H9 (cell line): ENCODE data around the gene SH3BP5. TPM values are rescaled to one million over a fixed set of nuclear protein-coding genes. Genes with fewer than 3 reads are reported as not detected.

Experiments used
- DNase-seq: peaks from one replicate; pipeline ENCODE4 v3.0.0-alpha.2; 2017
- H2AFZ ChIP-seq: one replicate; pipeline ENCODE4 v1.6.1; 2013; ENCODE audit warnings: mild to moderate bottlenecking, low read length, control low read depth, moderate library complexity
- H2AK5ac ChIP-seq: 2 replicates; pipeline ENCODE4 v1.6.1; 2013; ENCODE audit warnings: low read length, control low read depth, mixed read lengths; ENCODE audit not compliant: insufficient read length
- H2BK120ac ChIP-seq: one replicate; pipeline ENCODE4 v1.6.1; 2013; ENCODE audit warnings: low read depth, mild to moderate bottlenecking, low read length, control low read depth, inconsistent platforms; ENCODE audit not compliant: poor library complexity, severe bottlenecking
- H2BK12ac ChIP-seq: 2 replicates; pipeline ENCODE4 v1.6.1; 2013; ENCODE audit warnings: low read length, control low read depth, mixed read lengths, low read depth; ENCODE audit not compliant: insufficient read length
- H2BK15ac ChIP-seq: 2 replicates; pipeline ENCODE4 v1.6.1; 2013; ENCODE audit warnings: low read depth, low read length, control low read depth
- H2BK20ac ChIP-seq: one replicate; pipeline ENCODE4 v1.6.1; 2013; ENCODE audit warnings: low read depth, mild to moderate bottlenecking, low read length, control low read depth, inconsistent platforms; ENCODE audit not compliant: poor library complexity, severe bottlenecking
- H2BK5ac ChIP-seq: 2 replicates; pipeline ENCODE4 v1.6.1; 2013; ENCODE audit warnings: low read length, control low read depth, mixed read lengths; ENCODE audit not compliant: insufficient read length
- H3K14ac ChIP-seq: 2 replicates; pipeline ENCODE4 v1.6.1; 2013; ENCODE audit warnings: low read length, control low read depth; ENCODE audit not compliant: insufficient read depth
- H3K18ac ChIP-seq: 2 replicates; pipeline ENCODE4 v1.6.1; 2013; ENCODE audit warnings: low read depth, mild to moderate bottlenecking, mixed read lengths, low read length, control low read depth; ENCODE audit not compliant: insufficient read length
- H3K23ac ChIP-seq: 2 replicates; pipeline ENCODE4 v1.6.1; 2013; ENCODE audit warnings: low read length, control low read depth, mixed read lengths, low read depth; ENCODE audit not compliant: insufficient read length
- H3K23me2 ChIP-seq: 2 replicates; pipeline ENCODE4 v1.6.1; 2013; ENCODE audit warnings: low read depth, mild to moderate bottlenecking, mixed read lengths, low read length, control low read depth; ENCODE audit not compliant: insufficient read length, poor library complexity, severe bottlenecking
- H3K27ac ChIP-seq: 2 replicates; pipeline ENCODE4 v1.5.1; 2013; ENCODE audit warnings: low read length, control low read depth, mixed read lengths, low read depth; ENCODE audit not compliant: insufficient read length
- H3K27me3 ChIP-seq: 2 replicates; pipeline ENCODE4 v1.6.1; 2013; ENCODE audit warnings: low read length, control low read depth, inconsistent platforms; ENCODE audit not compliant: insufficient read depth
- H3K4ac ChIP-seq: 2 replicates; pipeline ENCODE4 v1.6.1; 2013; ENCODE audit warnings: low read depth, mild to moderate bottlenecking, control low read depth, inconsistent platforms, low read length, moderate library complexity
- H3K4me1 ChIP-seq: 2 replicates; pipeline ENCODE4 v1.6.1; 2013; ENCODE audit warnings: low read length, control low read depth, inconsistent platforms; ENCODE audit not compliant: insufficient read depth
- H3K4me2 ChIP-seq: 2 replicates; pipeline ENCODE4 v1.6.1; 2013; ENCODE audit warnings: low read length, control low read depth, mixed read lengths; ENCODE audit not compliant: insufficient read length, insufficient read depth
- H3K56ac ChIP-seq: 2 replicates; pipeline ENCODE4 v1.6.1; 2013; ENCODE audit warnings: low read depth, mild to moderate bottlenecking, mixed read lengths, low read length, control low read depth; ENCODE audit not compliant: insufficient read length
- H3K79me1 ChIP-seq: 2 replicates; pipeline ENCODE4 v1.6.1; 2013; ENCODE audit warnings: low read depth, mild to moderate bottlenecking, moderate library complexity, low read length, control low read depth, inconsistent platforms; ENCODE audit not compliant: insufficient read depth, poor library complexity, severe bottlenecking
- H3K79me2 ChIP-seq: 2 replicates; pipeline ENCODE4 v1.6.1; 2013; ENCODE audit warnings: low read length, control low read depth, inconsistent platforms; ENCODE audit not compliant: insufficient read depth
- H3K9ac ChIP-seq: 2 replicates; pipeline ENCODE4 v1.6.1; 2013; ENCODE audit warnings: low read length, control low read depth, mixed read lengths; ENCODE audit not compliant: insufficient read length; ENCODE audit errors: extremely low read depth
- H3K9me3 ChIP-seq: one replicate; pipeline ENCODE4 v1.6.1; 2013; ENCODE audit warnings: low read depth, low read length, inconsistent platforms; ENCODE audit not compliant: control insufficient read depth
- H3T11ph ChIP-seq: one replicate; pipeline ENCODE4 v1.6.1; 2013; ENCODE audit warnings: mild to moderate bottlenecking, low read length, control low read depth, inconsistent platforms
- H4K20me1 ChIP-seq: one replicate; pipeline ENCODE4 v1.6.1; 2013; ENCODE audit not compliant: control insufficient read depth, insufficient read length, insufficient read depth
- H4K5ac ChIP-seq: 2 replicates; pipeline ENCODE4 v1.6.1; 2013; ENCODE audit warnings: low read depth, mild to moderate bottlenecking, mixed read lengths, low read length, control low read depth; ENCODE audit not compliant: insufficient read length
- H4K8ac ChIP-seq: replicated peaks from 2 replicates; pipeline ENCODE4 v1.6.1; 2013; ENCODE audit warnings: low read length, control low read depth, mixed read lengths, low read depth; ENCODE audit not compliant: insufficient read length
- H4K91ac ChIP-seq: 2 replicates; pipeline ENCODE4 v1.6.1; 2013; ENCODE audit warnings: low read depth, mild to moderate bottlenecking, moderate library complexity, mixed read lengths, low read length, control low read depth; ENCODE audit not compliant: insufficient read length
- H3K27ac Mint-ChIP-seq, 3 experiments: 2 replicates in 2 of 3; 3 replicates in 1 of 3; pipeline ENCODE4 v1.8.0; 2020 to 2021; ENCODE audit warnings: mixed read lengths in 3 of 3, mild to moderate bottlenecking in 1 of 3, moderate library complexity in 1 of 3
- H3K27me3 Mint-ChIP-seq: 2 replicates; pipeline ENCODE4 v1.8.0; 2021; ENCODE audit warnings: low read depth, mild to moderate bottlenecking, moderate library complexity, mixed read lengths
- H3K36me3 Mint-ChIP-seq, 3 experiments: 2 replicates in 2 of 3; 3 replicates in 1 of 3; pipeline ENCODE4 v1.8.0; 2020 to 2021; ENCODE audit warnings: low read depth in 3 of 3, mixed read lengths in 3 of 3; ENCODE audit not compliant: insufficient read depth in 1 of 3
- H3K4me1 Mint-ChIP-seq, 2 experiments: 2 replicates each; pipeline ENCODE4 v1.8.0; 2020; ENCODE audit warnings: mixed read lengths in 2 of 2
- H3K4me3 Mint-ChIP-seq, 2 experiments: 2 replicates in 1 of 2; 3 replicates in 1 of 2; pipeline ENCODE4 v1.8.0; 2020 to 2021; ENCODE audit warnings: mild to moderate bottlenecking in 2 of 2, mixed read lengths in 2 of 2, moderate library complexity in 1 of 2
- H3K9me3 Mint-ChIP-seq, 2 experiments: 2 replicates in 1 of 2; 3 replicates in 1 of 2; pipeline ENCODE4 v1.8.0; 2020; ENCODE audit warnings: mild to moderate bottlenecking in 2 of 2, mixed read lengths in 2 of 2, moderate library complexity in 1 of 2
- WGBS: extraction: QIAGEN DNeasy Blood & Tissue Kit; methylation state at CpG from one replicate; pipeline ENCODE4 v1.1.7; 2013; ENCODE audit warnings: missing lambda C conversion rate, low lambda C conversion rate, mixed read lengths; ENCODE audit not compliant: insufficient read length; ENCODE audit errors: extremely low coverage; 5-methylcytosine and 5-hydroxymethylcytosine counted together
- total RNA-seq: library from RNA; stranded (reverse); gene quantifications from 2 replicates; pipeline ENCODE4 v1.2.1, GENCODE V29; 2021
- TF ChIP-seq, protein P1 (sequence below): fragments of 200-600 bp; sonication (generic); conservative IDR thresholded peaks from 3 replicates; pipeline ENCODE4 v1.8.0; 2021; ENCODE audit warnings: antibody characterized with exemption, mild to moderate bottlenecking

The SH3BP5 gene
- total RNA-seq, 1 experiment from 2014 or later: 6.8 TPM

DNA sequence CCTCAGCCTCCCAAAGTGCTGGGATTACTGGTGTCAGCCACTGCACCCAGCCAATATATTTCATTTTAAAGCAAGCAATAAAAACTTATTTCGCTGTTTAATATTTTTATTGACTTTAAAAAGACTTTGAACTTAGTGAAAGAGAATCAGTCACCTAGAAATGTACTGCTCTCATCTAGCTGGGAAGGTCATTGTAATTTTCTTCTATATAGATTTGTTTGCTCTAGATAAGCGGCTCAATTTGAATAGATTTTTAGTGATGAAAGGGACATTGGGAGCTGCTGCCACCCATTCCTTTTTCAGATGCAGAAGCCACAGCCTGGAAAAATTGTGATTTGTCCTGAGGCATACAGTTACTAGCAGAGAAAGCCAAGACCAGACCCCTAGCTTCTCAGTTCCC lies 86.2 kb downstream of the SH3BP5 start:
- peaks cover 4 to 62% (median 14%) of the 10 kb centered on the region in 3 experiments; a peak in 5 of 7 replicates for H3K36me3 Mint-ChIP-seq
- no peaks in the 10 kb centered on the region for H3K79me1 ChIP-seq
- no peak overlapping the region for H4K5ac ChIP-seq
- no peaks in the 10 kb centered on the region for H3K9me3 ChIP-seq
- H3K18ac ChIP-seq: no peak overlapping the region
- no peak overlapping the region for H2AK5ac ChIP-seq
- H3K27me3 ChIP-seq: no peaks in the 10 kb centered on the region
- no peaks in the 10 kb centered on the region for H3K9me3 Mint-ChIP-seq
- H3T11ph ChIP-seq: no peak overlapping the region
- DNase-seq: no peak
- no peaks in the 10 kb centered on the region for H4K20me1 ChIP-seq
- no peak overlapping the region for H2AFZ ChIP-seq
- H3K4me3 Mint-ChIP-seq: no peak overlapping the region
- H4K8ac ChIP-seq: no peak overlapping the region
- no peak overlapping the region for H2BK20ac ChIP-seq
- H3K4me1 ChIP-seq: no peaks in the 10 kb centered on the region
- WGBS: no CpG with 5 or more reads among the region's 2 CpGs
- H3K27me3 Mint-ChIP-seq: no peaks in the 10 kb centered on the region
- no peak overlapping the region for H3K23ac ChIP-seq
- no peaks in the 10 kb centered on the region for H3K79me2 ChIP-seq
- H3K23me2 ChIP-seq: no peaks in the 10 kb centered on the region
- H3K9ac ChIP-seq: no peak overlapping the region
- H2BK5ac ChIP-seq: no peak overlapping the region
- no peak overlapping the region for H2BK15ac ChIP-seq
- H3K56ac ChIP-seq: no peak overlapping the region
- H4K91ac ChIP-seq: no peak overlapping the region
- no peak overlapping the region for H3K14ac ChIP-seq
- no peak overlapping the region for H3K27ac ChIP-seq
- H3K4me1 Mint-ChIP-seq: no peaks in the 10 kb centered on the region
- H2BK120ac ChIP-seq: no peak overlapping the region
- TF ChIP-seq, protein P1, sequence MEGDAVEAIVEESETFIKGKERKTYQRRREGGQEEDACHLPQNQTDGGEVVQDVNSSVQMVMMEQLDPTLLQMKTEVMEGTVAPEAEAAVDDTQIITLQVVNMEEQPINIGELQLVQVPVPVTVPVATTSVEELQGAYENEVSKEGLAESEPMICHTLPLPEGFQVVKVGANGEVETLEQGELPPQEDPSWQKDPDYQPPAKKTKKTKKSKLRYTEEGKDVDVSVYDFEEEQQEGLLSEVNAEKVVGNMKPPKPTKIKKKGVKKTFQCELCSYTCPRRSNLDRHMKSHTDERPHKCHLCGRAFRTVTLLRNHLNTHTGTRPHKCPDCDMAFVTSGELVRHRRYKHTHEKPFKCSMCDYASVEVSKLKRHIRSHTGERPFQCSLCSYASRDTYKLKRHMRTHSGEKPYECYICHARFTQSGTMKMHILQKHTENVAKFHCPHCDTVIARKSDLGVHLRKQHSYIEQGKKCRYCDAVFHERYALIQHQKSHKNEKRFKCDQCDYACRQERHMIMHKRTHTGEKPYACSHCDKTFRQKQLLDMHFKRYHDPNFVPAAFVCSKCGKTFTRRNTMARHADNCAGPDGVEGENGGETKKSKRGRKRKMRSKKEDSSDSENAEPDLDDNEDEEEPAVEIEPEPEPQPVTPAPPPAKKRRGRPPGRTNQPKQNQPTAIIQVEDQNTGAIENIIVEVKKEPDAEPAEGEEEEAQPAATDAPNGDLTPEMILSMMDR: no peak
- no peak overlapping the region for H3K4ac ChIP-seq
- H2BK12ac ChIP-seq: no peak overlapping the region
- H3K27ac Mint-ChIP-seq: no peak overlapping the region
- no peak overlapping the region for H3K4me2 ChIP-seq
